ENCODE data around the gene HDLBP.

GRCh38 chr2:241268716-241269445 lies 46.6 kb downstream of the HDLBP start:
- TF ChIP-seq, protein P1, sequence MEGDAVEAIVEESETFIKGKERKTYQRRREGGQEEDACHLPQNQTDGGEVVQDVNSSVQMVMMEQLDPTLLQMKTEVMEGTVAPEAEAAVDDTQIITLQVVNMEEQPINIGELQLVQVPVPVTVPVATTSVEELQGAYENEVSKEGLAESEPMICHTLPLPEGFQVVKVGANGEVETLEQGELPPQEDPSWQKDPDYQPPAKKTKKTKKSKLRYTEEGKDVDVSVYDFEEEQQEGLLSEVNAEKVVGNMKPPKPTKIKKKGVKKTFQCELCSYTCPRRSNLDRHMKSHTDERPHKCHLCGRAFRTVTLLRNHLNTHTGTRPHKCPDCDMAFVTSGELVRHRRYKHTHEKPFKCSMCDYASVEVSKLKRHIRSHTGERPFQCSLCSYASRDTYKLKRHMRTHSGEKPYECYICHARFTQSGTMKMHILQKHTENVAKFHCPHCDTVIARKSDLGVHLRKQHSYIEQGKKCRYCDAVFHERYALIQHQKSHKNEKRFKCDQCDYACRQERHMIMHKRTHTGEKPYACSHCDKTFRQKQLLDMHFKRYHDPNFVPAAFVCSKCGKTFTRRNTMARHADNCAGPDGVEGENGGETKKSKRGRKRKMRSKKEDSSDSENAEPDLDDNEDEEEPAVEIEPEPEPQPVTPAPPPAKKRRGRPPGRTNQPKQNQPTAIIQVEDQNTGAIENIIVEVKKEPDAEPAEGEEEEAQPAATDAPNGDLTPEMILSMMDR (conservative IDR thresholded peaks at IDR 0.05), result no peak
- TF ChIP-seq ZFX (IDR thresholded peaks at IDR 0.05), result no peak

Data from C4-2B (cell line).